Stomach (tissue), 4 donors: ENCODE measurements around the gene PPARA.

Experiments
- EP300 ChIP-seq: sonication (generic); formaldehyde crosslinking; IDR thresholded peaks from one replicate; pipeline ENCODE4 v1.6.1; 2017; ENCODE audit warnings: antibody characterized with exemption
- POLR2AphosphoS5 ChIP-seq, 3 donors: sonication (generic); formaldehyde crosslinking; IDR thresholded peaks; one replicate each; pipeline ENCODE4 v1.6.1; 2016; ENCODE audit warnings: antibody characterized with exemption in 3 of 3
- TF ChIP-seq, protein P1 (sequence below), 7 experiments: fragments of 450-650 bp in 4 of 7; fragments of 200-600 bp in 3 of 7; sonication (generic) in 3 of 7; IDR thresholded peaks; one replicate each; pipeline ENCODE4 v1.5.1; 2016 to 2019; ENCODE audit warnings: antibody characterized with exemption in 7 of 7, control low read depth in 2 of 7, mild to moderate bottlenecking in 1 of 7

- TF ChIP-seq, protein P1, sequence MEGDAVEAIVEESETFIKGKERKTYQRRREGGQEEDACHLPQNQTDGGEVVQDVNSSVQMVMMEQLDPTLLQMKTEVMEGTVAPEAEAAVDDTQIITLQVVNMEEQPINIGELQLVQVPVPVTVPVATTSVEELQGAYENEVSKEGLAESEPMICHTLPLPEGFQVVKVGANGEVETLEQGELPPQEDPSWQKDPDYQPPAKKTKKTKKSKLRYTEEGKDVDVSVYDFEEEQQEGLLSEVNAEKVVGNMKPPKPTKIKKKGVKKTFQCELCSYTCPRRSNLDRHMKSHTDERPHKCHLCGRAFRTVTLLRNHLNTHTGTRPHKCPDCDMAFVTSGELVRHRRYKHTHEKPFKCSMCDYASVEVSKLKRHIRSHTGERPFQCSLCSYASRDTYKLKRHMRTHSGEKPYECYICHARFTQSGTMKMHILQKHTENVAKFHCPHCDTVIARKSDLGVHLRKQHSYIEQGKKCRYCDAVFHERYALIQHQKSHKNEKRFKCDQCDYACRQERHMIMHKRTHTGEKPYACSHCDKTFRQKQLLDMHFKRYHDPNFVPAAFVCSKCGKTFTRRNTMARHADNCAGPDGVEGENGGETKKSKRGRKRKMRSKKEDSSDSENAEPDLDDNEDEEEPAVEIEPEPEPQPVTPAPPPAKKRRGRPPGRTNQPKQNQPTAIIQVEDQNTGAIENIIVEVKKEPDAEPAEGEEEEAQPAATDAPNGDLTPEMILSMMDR (IDR thresholded peaks at IDR 0.05), result no peak
- no peak for TF ChIP-seq EP300
- peak in 1 of 3 donors; percentile 14 for TF ChIP-seq POLR2AphosphoS5 (IDR thresholded peaks at IDR 0.05)
Observed at GRCh38 chr22:46233231-46233630, 82.9 kb downstream of the PPARA start.
